GM12873 (cell line): ENCODE measurements around the gene ACTG2.

Experiments
- TF ChIP-seq, protein P1 (sequence below): IDR thresholded peaks from 2 replicates; pipeline ENCODE4 v1.5.1; 2012; ENCODE audit warnings: low read depth, mild to moderate bottlenecking, moderate library complexity, low read length, control low read depth; ENCODE audit not compliant: insufficient read depth; ENCODE audit errors: missing control alignments

ACTG2 gene

GRCh38 chr2:73926493-73927327 is 33.9 kb downstream of the ACTG2 start, which contains the start of gene DGUOK:
Gene DGUOK (plus strand): TSS chr2:73926880. CDS start chr2:73926911, 31 bp downstream.
- TF ChIP-seq, protein P1, sequence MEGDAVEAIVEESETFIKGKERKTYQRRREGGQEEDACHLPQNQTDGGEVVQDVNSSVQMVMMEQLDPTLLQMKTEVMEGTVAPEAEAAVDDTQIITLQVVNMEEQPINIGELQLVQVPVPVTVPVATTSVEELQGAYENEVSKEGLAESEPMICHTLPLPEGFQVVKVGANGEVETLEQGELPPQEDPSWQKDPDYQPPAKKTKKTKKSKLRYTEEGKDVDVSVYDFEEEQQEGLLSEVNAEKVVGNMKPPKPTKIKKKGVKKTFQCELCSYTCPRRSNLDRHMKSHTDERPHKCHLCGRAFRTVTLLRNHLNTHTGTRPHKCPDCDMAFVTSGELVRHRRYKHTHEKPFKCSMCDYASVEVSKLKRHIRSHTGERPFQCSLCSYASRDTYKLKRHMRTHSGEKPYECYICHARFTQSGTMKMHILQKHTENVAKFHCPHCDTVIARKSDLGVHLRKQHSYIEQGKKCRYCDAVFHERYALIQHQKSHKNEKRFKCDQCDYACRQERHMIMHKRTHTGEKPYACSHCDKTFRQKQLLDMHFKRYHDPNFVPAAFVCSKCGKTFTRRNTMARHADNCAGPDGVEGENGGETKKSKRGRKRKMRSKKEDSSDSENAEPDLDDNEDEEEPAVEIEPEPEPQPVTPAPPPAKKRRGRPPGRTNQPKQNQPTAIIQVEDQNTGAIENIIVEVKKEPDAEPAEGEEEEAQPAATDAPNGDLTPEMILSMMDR = no peak

DNA sequence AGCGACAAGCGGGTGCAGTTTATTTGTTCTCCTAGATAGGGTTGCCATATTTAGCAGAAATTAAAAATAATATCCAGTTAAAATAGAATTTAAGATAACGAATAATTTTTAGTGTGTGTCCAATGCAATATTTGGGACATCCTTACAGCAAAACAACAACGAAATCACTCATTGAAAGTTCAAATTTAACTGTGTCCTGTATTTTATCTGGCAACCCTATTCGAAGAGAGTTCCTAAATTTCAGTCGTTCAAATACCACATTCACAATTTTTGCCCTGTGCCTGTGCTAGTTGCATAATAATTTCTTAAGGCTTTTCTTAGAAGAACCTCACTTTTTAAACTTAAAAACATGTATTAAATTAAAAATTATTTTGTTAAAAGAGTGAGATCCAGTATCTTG is 34.5 kb downstream of the ACTG2 start:
- TF ChIP-seq, protein P1 = no peak

DNA sequence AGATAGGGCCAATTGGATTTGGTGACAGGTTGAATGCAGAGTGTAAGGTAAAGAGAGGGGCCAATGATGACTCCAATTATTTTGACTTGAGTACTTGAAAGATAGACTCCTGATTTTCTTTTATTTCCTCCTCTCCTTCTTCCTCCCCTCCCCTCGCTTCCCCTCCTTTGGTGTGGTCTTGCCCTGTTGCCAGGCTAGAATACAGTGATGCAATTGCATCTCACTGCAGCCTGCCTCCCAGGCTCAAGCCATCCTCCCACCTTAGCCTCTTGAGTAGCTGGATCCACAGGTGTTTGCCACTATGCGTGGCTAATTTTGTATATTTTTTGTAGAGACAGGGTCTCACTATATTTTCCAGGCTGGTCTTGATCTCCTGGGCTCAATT is 36.1 kb downstream of the ACTG2 start:
- TF ChIP-seq, protein P1 = no peak

GRCh38 chr2:73930386-73930785 is 37.6 kb downstream of the ACTG2 start:
- TF ChIP-seq, protein P1 = no peak

GRCh38 chr2:73931531-73932500 is 39.0 kb downstream of the ACTG2 start:
- TF ChIP-seq, protein P1 = no peak

GRCh38 chr2:73933194-73933593 is 40.4 kb downstream of the ACTG2 start:
- TF ChIP-seq, protein P1 = no peak

DNA sequence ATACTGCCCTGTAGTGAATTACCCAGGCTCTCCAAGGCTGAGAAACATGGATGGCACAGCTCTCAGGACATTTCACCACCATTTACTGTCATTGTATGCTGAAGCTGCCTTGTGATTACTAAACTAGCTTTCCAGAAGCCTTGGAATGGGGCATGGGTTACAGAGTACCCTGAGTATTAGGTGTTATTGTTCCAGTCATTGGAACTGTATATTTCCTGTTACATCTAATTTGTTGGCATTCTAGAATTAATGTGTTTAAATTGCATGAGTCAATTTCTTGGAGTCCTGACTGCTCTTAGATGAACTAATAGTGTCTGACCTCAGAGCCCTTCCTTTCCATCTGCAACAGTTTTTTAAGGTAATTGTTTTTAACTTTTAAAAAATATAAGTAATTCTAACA is 42.8 kb downstream of the ACTG2 start:
- TF ChIP-seq, protein P1 = no peak
